Smooth muscle cell (in vitro differentiated cells): ENCODE data around the gene ZSCAN20. TPM values are rescaled to one million over a fixed set of nuclear protein-coding genes. Genes with fewer than 3 reads are reported as not detected.

Experiments used
- DNase-seq: peaks from one replicate; lab custom pipeline; 2025; ENCODE audit not compliant: unreplicated experiment; lab: John Stamatoyannopoulos, UW
- H2AFZ ChIP-seq: fragments of 200-600 bp; sonication (generic); 2 replicates; pipeline ENCODE4 v1.6.0; 2016; ENCODE audit warnings: antibody characterized with exemption, low read depth, mild to moderate bottlenecking
- H3F3A ChIP-seq: fragments of 200-600 bp; sonication (generic); 2 replicates; pipeline ENCODE4 v1.6.0; 2017; ENCODE audit warnings: antibody characterized with exemption, low read depth
- H3K27ac ChIP-seq: fragments of 200-600 bp; sonication (generic); 2 replicates; pipeline ENCODE4 v1.5.1; 2016; ENCODE audit warnings: low read depth, mild to moderate bottlenecking
- H3K27me3 ChIP-seq: fragments of 200-600 bp; sonication (generic); 2 replicates; pipeline ENCODE4 v1.6.1; 2016; ENCODE audit warnings: low read depth, mild to moderate bottlenecking
- H3K36me3 ChIP-seq: fragments of 200-600 bp; sonication (generic); 2 replicates; pipeline ENCODE4 v1.5.1; 2016; ENCODE audit warnings: low read depth
- H3K4me1 ChIP-seq: fragments of 200-600 bp; sonication (generic); 2 replicates; pipeline ENCODE4 v1.5.1; 2016; ENCODE audit warnings: low read depth
- H3K4me2 ChIP-seq: fragments of 200-600 bp; sonication (generic); 2 replicates; pipeline ENCODE4 v1.6.0; 2016; ENCODE audit warnings: mild to moderate bottlenecking
- H3K4me3 ChIP-seq: fragments of 200-600 bp; sonication (generic); 2 replicates; pipeline ENCODE4 v1.5.1; 2016; ENCODE audit warnings: mild to moderate bottlenecking
- H3K79me2 ChIP-seq: fragments of 200-600 bp; sonication (generic); 2 replicates; pipeline ENCODE4 v1.6.0; 2016; ENCODE audit warnings: low read depth, mild to moderate bottlenecking
- H3K9ac ChIP-seq: fragments of 200-600 bp; sonication (generic); 2 replicates; pipeline ENCODE4 v1.6.0; 2016; ENCODE audit warnings: low read depth
- H3K9me3 ChIP-seq: fragments of 200-600 bp; sonication (generic); replicated peaks from 2 replicates; pipeline ENCODE4 v1.5.1; 2016; ENCODE audit warnings: low read depth
- H4K20me1 ChIP-seq: fragments of 200-600 bp; sonication (generic); 2 replicates; pipeline ENCODE4 v1.6.0; 2016; ENCODE audit warnings: low read depth
- CTCF ChIP-seq: fragments of 200-600 bp; sonication (generic); IDR thresholded peaks from 2 replicates; pipeline ENCODE4 v1.5.1; 2017; ENCODE audit warnings: borderline replicate concordance, mild to moderate bottlenecking, antibody characterized with exemption; ENCODE audit not compliant: insufficient read depth, poor library complexity, severe bottlenecking
- WGBS: methylation state at CpG from one replicate; pipeline ENCODE4 v1.1.7; 2016; ENCODE audit warnings: low lambda C conversion rate; 5-methylcytosine and 5-hydroxymethylcytosine counted together
- polyA plus RNA-seq: library from polyadenylated mRNA; unstranded; fragments of >200 nt; fragmentation: Nextera tagmentation; extraction: Ambion mirVana; gene quantifications from 2 replicates; pipeline ENCODE4 v1.2.1, GENCODE V29; 2016
- total RNA-seq: library from RNA; depleted of rRNA; stranded (reverse); fragments of >200 nt; gene quantifications from 2 replicates; pipeline ENCODE4 v1.2.3, GENCODE V29; 2014

Gene ZSCAN20
- total and polyA plus RNA-seq, 2 experiments from 2014 or later = 2.3 to 3.8 TPM

- no peak overlapping the region for H2AFZ ChIP-seq
- H4K20me1 ChIP-seq = no peaks in the 10 kb centered on the region
- peak overlapping the region; percentile 71 for H3K27ac ChIP-seq
- H3K36me3 ChIP-seq = no peaks in the 10 kb centered on the region
- no peaks in the 10 kb centered on the region for H3K79me2 ChIP-seq
- DNase-seq = no peak
- no peak overlapping the region for H3K9ac ChIP-seq
- no peaks in the 10 kb centered on the region for H3F3A ChIP-seq
- peaks cover 4% of the 10 kb centered on the region for H3K4me1 ChIP-seq
- H3K9me3 ChIP-seq = no peaks in the 10 kb centered on the region
- no peaks in the 10 kb centered on the region for H3K27me3 ChIP-seq
- no peak overlapping the region for H3K4me2 ChIP-seq
- H3K4me3 ChIP-seq = no peak overlapping the region
- no peak for TF ChIP-seq CTCF
- 73% methylated on average over 4 of the region's 4 CpGs for WGBS
Observed at GRCh38 chr1:33459691-33460090, 12.8 kb upstream of the ZSCAN20 start.

- Histone ChIP-seq H3K4me1 (peaks cover 4% of the 10 kb centered on the region), H4K20me1 (no peaks in the 10 kb centered on the region), H3K4me3 (no peak overlapping the region), H3K9ac (no peak overlapping the region), H3K27ac (peak overlapping the region; percentile 71), H3K79me2 (no peaks in the 10 kb centered on the region), H3K4me2 (no peak overlapping the region), H3K27me3 (no peaks in the 10 kb centered on the region), H3K9me3 (no peaks in the 10 kb centered on the region), H3K36me3 (no peaks in the 10 kb centered on the region), H2AFZ (no peak overlapping the region), H3F3A (no peaks in the 10 kb centered on the region)
- TF ChIP-seq CTCF = no peak
- DNase-seq = no peak
- 82% methylated on average over 3 of the region's 3 CpGs for WGBS
Observed at GRCh38 chr1:33460144-33460543, 12.3 kb upstream of the ZSCAN20 start.

- no peak overlapping the region for H3K27ac ChIP-seq
- H3K36me3 ChIP-seq = no peaks in the 10 kb centered on the region
- H3K4me2 ChIP-seq = no peak overlapping the region
- H3K4me1 ChIP-seq = peaks cover 4% of the 10 kb centered on the region
- no peaks in the 10 kb centered on the region for H3K79me2 ChIP-seq
- no peaks in the 10 kb centered on the region for H3F3A ChIP-seq
- no peaks in the 10 kb centered on the region for H3K9me3 ChIP-seq
- no peaks in the 10 kb centered on the region for H4K20me1 ChIP-seq
- H3K9ac ChIP-seq = no peak overlapping the region
- no peak for DNase-seq
- H3K27me3 ChIP-seq = no peaks in the 10 kb centered on the region
- 92% methylated on average over 4 of the region's 4 CpGs for WGBS
- no peak overlapping the region for H3K4me3 ChIP-seq
- H2AFZ ChIP-seq = no peak overlapping the region
- no peak for TF ChIP-seq CTCF
Observed at GRCh38 chr1:33460947-33461629, 11.4 kb upstream of the ZSCAN20 start.
